Stimulated activated CD8-positive, alpha-beta memory T cell treated with anti-CD3 and anti-CD28 coated beads, Interleukin-15, amount 100 ng/mL, for 24 hours (primary cell): ENCODE data around the gene UPF2.

Experiments
- DNase-seq: peaks from one replicate; pipeline ENCODE4 v3.0.0-alpha.2; 2020; ENCODE audit warnings: low read depth

Gene UPF2

GRCh38 chr10:11881477-11882417 is 160.9 kb downstream of the UPF2 start:
- DNase-seq: no peak

DNA sequence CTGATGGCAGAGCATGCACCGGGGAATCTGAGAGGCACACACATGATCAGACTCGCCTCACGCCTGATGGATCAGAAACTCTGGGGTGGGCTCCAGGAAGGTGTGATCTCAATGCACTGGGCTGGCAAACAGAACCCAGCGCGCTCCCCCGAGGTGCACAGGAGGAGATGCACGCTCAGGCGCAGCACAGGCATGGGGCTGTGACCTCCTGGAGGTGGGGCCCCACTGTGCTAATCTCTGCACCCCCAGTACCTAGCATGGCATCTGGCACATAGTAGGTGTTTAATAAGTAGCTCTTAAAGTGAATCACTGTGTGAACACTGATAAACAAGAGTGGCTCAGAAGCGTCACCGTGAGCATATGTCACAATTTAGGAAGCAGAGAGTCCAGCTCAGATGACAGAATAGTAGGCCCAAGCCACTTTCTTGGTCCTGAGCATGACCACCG is 161.6 kb downstream of the UPF2 start:
- no peak for DNase-seq

DNA sequence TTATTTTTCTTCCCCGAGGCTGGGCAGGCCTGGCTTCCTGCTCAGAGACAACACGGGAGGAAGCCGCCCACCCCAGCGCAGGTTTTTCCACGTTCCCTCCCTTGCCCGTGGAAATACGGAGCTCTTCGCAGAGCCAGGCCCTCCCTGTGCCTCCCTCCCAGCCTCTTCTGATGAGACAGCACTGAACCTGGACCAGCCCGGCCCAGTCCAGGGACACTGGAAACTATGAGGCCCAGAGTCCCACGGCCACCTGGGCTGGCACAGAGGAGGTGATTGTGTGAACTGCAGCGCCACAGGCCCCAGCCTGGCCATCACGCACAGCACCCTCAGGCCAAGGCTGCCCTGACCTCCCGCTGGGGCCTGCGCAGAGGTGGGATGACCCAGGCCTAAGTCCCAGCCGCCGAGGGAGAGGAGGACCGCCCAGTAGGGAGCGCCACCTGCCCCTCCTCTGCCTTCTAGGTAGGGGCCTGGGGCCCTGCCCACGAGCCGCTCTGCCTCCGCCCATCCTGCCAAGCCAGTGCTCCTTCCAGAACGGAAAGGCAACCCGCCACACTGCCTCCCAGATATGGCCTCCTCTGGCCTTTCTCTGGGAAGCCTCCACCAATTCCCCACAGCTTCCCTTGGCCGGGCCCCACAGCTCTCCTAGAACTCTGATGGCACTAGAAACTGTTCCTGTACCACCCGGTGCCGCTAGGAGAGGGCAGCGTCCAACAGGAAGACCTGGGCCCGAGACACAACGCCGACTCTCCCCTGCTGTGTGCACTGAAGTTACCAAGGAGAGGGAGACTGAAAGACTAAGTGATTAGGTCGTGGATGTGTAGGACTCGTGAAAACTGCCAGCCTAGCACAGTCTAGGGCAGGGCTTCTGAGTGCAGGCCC is 162.2 kb downstream of the UPF2 start:
- DNase-seq: no peak

GRCh38 chr10:11879387-11880094 is 163.1 kb downstream of the UPF2 start:
- no peak for DNase-seq

- no peak for DNase-seq
Measured at GRCh38 chr10:11878776-11879175, 163.8 kb downstream of the UPF2 start.

DNA sequence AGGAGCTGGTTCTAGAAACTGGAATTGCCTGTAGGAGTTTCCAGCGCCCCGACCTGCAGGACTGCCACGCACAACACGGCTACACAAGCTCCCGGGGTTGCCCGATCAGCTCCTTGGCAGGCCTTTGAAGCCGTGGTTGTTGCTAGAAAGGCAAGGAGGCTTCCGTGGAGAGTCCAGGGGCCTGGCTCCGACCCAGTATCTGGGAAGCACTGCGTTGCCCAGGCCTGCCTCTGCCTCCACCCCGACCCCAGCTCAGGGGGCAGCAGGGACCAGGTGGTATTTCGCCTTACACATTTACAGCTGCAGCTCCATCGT is 165.1 kb downstream of the UPF2 start:
- DNase-seq: no peak

DNA sequence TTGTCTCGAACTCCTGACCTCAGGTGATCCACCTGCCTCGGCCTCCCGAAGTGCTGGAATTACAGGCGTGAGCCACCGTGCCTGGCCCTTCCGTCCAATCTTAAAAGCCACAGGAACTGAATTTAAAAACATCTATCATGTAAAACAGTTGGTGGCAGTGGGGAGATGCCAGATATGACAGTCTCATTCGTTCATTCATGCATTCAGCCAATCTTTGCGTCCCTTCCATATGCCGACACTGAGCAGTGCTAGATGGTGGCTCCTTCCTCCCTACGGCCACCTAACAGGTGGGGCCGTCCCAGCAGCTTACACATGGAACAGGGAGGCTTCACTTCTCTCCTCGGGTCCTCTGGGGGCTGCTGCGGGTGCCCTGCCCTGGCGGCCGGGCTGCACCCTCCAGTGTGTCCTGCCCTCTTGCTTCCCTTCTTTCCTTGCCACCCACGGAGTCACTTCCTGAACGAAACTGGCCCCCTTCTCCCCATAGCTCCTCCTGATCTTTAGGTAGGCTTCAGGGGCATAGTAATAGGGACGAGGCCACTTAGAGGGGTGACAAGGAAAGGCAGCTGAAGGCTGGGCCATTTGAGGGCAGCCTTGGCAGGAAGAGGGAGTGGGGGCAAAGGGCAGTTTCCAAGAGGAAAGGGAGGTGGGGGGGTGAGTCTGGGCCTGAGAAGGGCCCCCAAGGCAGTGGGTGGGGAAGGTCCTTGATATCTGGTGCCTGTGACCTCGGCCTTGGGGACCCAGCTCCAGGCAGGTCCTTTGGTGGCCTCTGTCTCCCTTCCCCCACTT is 165.6 kb downstream of the UPF2 start:
- DNase-seq: no peak

- DNase-seq: no peak
Measured at GRCh38 chr10:11876324-11876723, 166.3 kb downstream of the UPF2 start.

DNA sequence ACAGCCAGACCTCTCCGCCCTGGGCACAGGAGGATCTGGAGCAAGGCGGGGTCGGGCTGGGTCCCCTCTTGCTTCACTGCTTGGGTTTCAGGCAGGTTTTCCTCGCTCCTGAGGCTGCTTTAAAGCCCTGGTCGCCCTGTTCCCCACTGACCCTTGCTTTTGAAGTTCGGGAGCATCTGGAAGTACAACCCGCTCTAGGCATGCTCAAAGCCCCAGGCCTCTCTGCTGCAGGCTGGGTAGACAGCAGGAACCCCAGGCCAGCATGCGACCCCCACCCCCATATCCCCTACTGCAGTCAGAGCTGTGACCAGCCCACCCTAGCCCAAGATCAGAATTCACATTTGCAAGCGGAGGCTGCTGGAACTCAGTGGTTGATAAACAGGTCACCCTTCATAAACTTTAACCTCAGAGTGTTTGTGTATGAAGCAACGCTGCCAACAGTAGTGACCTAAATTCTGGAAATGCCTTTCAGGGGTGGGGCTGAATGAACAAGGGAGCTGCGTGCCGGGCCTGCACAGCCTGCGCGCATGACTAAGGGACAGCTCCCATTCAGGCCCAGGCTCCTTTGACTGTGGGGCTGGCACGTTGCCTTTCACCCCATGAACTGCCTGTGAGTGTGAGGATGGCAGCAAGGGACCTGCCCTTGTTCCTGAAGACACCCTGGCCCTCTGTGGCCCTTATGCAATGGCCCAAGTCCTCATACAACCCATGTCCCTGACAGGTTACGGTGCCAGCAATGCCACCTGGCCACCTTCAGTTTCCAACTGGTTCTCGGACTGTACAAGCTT is 166.9 kb downstream of the UPF2 start:
- no peak for DNase-seq

DNA sequence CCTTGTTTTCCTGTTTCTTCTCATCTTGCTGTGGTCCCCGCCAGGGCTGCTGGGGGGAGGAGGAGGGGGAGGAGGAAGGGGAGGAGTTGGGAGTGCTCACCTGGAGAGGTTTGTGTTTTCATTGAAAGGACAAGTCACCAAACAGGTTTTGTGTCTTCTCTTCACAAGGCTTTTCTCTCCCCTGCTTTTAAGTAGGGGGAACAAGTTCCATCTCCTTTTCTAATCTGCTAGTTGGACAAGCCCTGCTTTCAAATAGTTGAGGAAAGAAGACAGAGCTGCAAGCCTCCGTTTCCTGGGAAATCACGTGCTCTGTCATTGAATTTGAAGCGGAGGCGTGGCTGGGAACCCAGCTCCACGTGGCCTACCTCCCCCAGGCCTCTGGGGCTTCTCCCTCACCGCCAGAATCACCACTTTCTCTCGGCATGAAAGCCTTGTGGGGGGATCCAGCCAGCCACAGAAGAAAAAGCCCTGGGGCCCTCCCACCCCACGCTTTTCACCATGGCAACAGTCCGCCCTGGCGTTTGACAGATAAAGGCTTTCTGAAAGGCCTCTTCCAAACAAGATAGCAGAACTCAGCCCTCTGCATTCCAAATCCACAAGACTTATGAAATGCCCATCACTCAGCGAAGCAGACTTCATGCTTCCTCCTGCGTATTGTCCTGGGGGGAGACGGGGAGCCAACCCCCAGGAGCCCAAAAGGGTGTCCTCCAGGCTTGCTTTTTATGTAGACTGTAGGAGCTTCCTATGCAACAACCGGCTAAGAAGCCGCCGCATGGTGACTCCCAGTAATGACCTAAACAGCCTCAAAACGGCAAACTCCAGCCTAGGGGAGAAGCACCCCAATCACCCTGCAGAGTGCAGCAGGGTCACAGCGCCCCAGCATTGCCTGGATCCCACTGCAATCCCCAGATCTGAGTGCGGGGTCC is 167.8 kb downstream of the UPF2 start:
- peak; percentile 6 for DNase-seq

DNA sequence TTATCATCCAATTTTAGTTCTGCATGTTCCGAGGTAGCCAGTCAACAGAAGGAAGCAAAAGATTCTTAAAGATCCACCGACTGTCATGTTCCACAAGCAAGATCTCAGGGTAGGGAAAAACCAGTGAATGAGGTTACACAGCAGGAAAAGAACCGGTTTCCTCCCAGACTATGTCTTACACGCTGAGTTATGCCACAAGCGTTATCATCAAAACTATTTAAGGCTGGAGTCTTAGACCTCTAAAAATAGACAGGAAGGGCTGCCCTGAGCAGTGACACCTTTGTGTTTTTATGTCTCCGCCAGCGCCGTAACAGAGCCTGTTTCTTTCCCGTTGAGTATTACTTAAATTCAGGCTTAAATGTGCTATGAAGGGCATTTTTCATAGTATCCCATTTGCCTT is 171.1 kb downstream of the UPF2 start:
- DNase-seq: no peak

- no peak for DNase-seq
Measured at GRCh38 chr10:11870900-11871400, 171.7 kb downstream of the UPF2 start.

GRCh38 chr10:11870461-11870780 is 172.2 kb downstream of the UPF2 start:
- DNase-seq: no peak
